HUES6 (cell line): ENCODE data around the gene CHPT1.

Experiments used
- H3K27ac ChIP-seq: 2 replicates; pipeline ENCODE4 v1.7.0; 2013; ENCODE audit warnings: low read depth, mild to moderate bottlenecking, low read length, inconsistent platforms
- H3K27me3 ChIP-seq: 2 replicates; pipeline ENCODE4 v1.6.1; 2013; ENCODE audit warnings: low read length; ENCODE audit not compliant: control insufficient read depth, insufficient read depth
- H3K36me3 ChIP-seq: 2 replicates; pipeline ENCODE4 v1.6.1; 2013; ENCODE audit warnings: low read length; ENCODE audit not compliant: control insufficient read depth, insufficient read depth
- H3K4me1 ChIP-seq: 2 replicates; pipeline ENCODE4 v1.6.1; 2013; ENCODE audit warnings: low read length; ENCODE audit not compliant: control insufficient read depth, insufficient read depth
- H3K4me3 ChIP-seq: 2 replicates; pipeline ENCODE4 v1.5.1; 2013; ENCODE audit warnings: low read depth, low read length
- H3K9ac ChIP-seq: one replicate; pipeline ENCODE4 v1.6.1; 2013; ENCODE audit warnings: mild to moderate bottlenecking, low read length
- H3K9me3 ChIP-seq: 2 replicates; pipeline ENCODE4 v1.6.1; 2013; ENCODE audit warnings: low read depth, low read length; ENCODE audit not compliant: control insufficient read depth, insufficient read depth

Gene CHPT1

DNA sequence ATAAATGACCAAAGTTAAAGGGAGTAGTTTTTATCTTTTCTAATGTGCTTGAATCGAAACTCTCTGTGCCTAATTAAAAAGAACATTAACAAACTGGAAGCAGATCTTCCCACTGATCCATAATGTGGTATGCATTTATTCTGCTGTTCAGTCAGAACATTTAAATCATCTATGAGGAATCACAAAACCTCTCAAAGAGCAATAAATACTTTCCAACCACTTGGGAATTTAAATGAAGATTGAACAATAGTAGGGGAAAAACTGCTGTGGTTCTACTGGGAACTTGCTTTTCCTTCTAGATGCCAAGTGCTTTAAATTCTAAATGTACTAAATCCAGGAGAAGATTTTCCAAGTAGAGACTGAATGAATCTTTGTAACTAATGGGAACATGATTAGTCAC, 12.3 kb upstream of the CHPT1 start:
- no peak overlapping the region for H3K9ac ChIP-seq
- no peak overlapping the region for H3K27ac ChIP-seq
- H3K4me1 ChIP-seq = no peaks in the 10 kb centered on the region
- no peak overlapping the region for H3K4me3 ChIP-seq
- H3K27me3 ChIP-seq = no peaks in the 10 kb centered on the region
- no peaks in the 10 kb centered on the region for H3K9me3 ChIP-seq
- no peaks in the 10 kb centered on the region for H3K36me3 ChIP-seq

DNA sequence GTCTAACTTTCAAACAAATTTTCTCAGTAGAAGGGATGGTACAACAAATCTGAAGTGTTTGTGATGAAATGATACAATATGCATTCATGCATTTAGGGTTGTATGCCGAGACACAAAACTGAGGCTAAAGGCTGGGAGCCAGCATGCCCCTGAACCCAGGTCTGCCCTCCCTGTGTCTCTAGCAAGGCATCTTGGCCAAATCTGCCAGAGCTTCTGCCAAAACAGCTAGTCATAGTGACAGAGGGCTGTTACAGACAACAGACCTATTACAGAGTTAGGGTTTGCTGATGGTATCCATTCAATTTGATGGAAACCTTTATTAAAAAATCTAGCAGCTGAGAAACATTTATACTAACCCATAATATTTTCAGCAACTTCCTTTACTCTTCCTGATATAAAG, 11.3 kb upstream of the CHPT1 start:
- Histone ChIP-seq H3K4me1 (no peaks in the 10 kb centered on the region), H3K27ac (no peak overlapping the region), H3K9ac (no peak overlapping the region), H3K36me3 (no peaks in the 10 kb centered on the region), H3K27me3 (no peaks in the 10 kb centered on the region), H3K4me3 (no peak overlapping the region), H3K9me3 (no peaks in the 10 kb centered on the region)

GRCh38 chr12:101690544-101691098, 6.8 kb upstream of the CHPT1 start:
- Histone ChIP-seq H3K36me3 (no peaks in the 10 kb centered on the region), H3K27ac (no peak overlapping the region), H3K9me3 (no peaks in the 10 kb centered on the region), H3K27me3 (peaks cover 1% of the 10 kb centered on the region), H3K9ac (no peak overlapping the region), H3K4me3 (no peak overlapping the region), H3K4me1 (no peaks in the 10 kb centered on the region)

DNA sequence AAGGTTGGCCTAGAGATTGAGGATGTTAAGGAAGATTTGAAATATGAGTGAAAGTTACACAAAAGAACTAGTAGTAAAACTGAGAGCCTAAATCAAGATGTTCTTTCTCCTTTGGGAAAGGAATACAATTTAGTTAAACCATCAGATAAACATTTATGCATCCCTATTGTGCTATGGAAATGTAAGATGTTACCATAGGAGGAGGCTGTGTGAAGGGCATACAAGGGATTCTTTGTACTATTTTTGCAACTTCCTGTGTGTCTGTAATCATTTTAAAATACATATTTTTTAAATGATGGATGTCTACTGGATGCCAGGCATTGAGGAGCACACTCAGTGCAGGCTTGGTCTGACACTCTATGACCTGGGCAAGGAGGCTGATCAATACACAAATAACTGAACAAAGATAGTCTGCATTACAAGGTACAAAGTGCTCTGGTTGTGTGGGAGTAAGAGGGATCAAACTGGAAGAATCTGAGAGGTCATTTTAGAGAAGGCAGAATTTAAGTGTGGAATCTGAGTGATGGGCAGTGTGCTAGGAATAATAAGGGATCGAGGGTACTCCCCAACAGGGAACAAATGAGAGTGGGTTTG, 5.8 kb upstream of the CHPT1 start:
- Histone ChIP-seq H3K27me3 (peaks cover 11% of the 10 kb centered on the region), H3K36me3 (no peaks in the 10 kb centered on the region), H3K9ac (no peak overlapping the region), H3K4me3 (no peak overlapping the region), H3K4me1 (peaks cover 2% of the 10 kb centered on the region), H3K9me3 (no peaks in the 10 kb centered on the region), H3K27ac (no peak overlapping the region)

DNA sequence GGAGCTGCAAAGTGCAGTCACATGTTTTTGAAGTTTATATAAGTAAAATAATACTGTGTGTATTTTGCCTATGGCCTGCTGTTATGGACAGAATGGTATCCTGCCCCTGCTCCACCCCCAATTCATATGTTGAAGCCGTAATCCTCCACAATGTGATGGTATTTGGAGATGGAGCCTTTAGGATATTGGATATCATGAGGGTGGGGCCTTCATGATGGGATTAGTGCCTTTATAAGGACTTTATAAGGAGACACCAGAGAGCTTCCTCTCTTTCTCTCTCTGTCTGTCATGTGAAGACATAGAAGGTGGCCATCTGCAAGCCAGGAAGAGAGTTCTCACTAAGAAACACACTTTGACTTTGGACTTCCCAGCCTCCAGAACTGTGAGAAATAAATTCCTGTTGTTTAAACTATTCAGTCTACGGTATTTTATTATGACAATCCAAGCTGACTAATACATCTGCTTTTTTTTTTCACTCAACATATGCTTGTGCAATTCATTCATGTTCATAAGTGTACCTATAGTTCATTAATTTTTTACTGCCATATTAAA, 3.1 kb upstream of the CHPT1 start:
- Histone ChIP-seq H3K27ac (no peak overlapping the region), H3K4me3 (no peak overlapping the region), H3K9ac (no peak overlapping the region), H3K36me3 (no peaks in the 10 kb centered on the region), H3K9me3 (no peaks in the 10 kb centered on the region), H3K4me1 (peaks cover 9% of the 10 kb centered on the region), H3K27me3 (peaks cover 17% of the 10 kb centered on the region)

DNA sequence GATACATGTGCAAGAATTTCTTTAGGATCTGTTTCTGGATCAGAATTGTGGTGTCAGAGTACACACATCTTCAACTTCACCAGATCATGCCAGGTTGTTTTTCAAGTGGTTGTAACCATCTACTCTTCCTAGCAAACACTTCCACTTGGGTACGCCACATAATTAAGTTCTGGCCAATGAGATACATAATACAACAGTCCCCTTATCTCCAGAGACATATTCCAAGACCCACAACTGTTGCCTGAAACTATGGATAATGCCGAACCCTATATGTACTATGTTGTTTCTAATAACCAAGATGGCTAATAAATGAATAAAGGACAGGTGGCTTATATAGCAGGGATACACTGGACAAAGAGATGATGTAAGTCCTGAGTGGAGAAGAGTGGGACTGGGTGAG, 2.5 kb upstream of the CHPT1 start:
- no peak overlapping the region for H3K4me3 ChIP-seq
- H3K4me1 ChIP-seq = peaks cover 9% of the 10 kb centered on the region
- H3K27ac ChIP-seq = no peak overlapping the region
- no peaks in the 10 kb centered on the region for H3K36me3 ChIP-seq
- H3K27me3 ChIP-seq = peaks cover 17% of the 10 kb centered on the region
- no peak overlapping the region for H3K9ac ChIP-seq
- H3K9me3 ChIP-seq = no peaks in the 10 kb centered on the region

- no peak overlapping the region for H3K27ac ChIP-seq
These were observed 1.7 kb upstream of the CHPT1 start for GRCh38 chr12:101695706-101696105.

GRCh38 chr12:101696251-101697196, 916 bp upstream of the CHPT1 start:
- peaks cover 9% of the 10 kb centered on the region for H3K4me1 ChIP-seq
- peak overlapping the region; percentile 88 for H3K4me3 ChIP-seq
- H3K27ac ChIP-seq = no peak overlapping the region
- H3K9me3 ChIP-seq = no peaks in the 10 kb centered on the region
- peaks cover 17% of the 10 kb centered on the region for H3K27me3 ChIP-seq
- peak overlapping the region; percentile 65 for H3K9ac ChIP-seq
- H3K36me3 ChIP-seq = no peaks in the 10 kb centered on the region

More at GRCh38 chr12:101695706-101696105, 1.7 kb upstream of the CHPT1 start:
- H3K9me3 ChIP-seq = no peaks in the 10 kb centered on the region
- peaks cover 17% of the 10 kb centered on the region for H3K27me3 ChIP-seq
- H3K4me3 ChIP-seq = no peak overlapping the region
- H3K4me1 ChIP-seq = peaks cover 9% of the 10 kb centered on the region
- H3K9ac ChIP-seq = no peak overlapping the region
- H3K36me3 ChIP-seq = no peaks in the 10 kb centered on the region

DNA sequence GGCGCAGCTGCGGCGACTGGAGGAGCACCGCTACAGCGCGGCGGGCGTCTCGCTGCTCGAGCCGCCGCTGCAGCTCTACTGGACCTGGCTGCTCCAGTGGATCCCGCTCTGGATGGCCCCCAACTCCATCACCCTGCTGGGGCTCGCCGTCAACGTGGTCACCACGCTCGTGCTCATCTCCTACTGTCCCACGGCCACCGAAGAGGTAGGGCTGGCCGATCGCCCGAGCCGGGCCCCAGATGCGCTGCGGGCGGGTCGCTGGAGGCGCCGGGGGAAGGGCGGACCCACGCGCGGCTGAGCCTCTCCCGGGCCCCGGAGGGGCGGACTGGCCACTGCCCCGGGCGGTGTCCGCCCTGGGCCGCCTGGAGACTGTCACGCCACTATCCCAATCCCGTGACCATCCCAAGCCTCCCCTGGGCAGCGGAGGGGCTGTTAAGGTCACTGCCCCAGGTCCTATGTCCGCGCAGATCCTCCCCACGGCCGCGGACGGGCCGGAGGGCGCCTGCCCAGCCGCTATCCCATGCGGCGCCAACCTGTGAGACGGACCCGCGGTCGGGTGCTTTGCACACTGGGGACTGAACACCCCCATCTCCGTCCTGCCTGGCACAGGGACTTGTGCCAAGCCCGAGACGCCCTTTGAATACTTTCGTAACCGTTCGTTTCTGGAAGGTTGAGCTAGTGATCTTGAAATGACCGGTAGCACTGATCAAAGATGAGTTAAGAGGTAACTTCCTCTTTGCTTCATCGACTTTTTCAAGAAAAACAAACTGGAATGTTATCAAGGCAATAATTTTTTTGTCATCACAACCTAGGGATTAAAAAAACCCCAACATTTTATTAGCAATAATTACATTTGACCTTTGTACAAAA, 725 bp downstream of the CHPT1 start:
- peaks cover 17% of the 10 kb centered on the region for H3K27me3 ChIP-seq
- H3K4me3 ChIP-seq = peak overlapping the region; percentile 88
- H3K9ac ChIP-seq = peak overlapping the region; percentile 75
- no peaks in the 10 kb centered on the region for H3K9me3 ChIP-seq
- H3K4me1 ChIP-seq = peaks cover 11% of the 10 kb centered on the region
- H3K27ac ChIP-seq = no peak overlapping the region
- H3K36me3 ChIP-seq = no peaks in the 10 kb centered on the region

DNA sequence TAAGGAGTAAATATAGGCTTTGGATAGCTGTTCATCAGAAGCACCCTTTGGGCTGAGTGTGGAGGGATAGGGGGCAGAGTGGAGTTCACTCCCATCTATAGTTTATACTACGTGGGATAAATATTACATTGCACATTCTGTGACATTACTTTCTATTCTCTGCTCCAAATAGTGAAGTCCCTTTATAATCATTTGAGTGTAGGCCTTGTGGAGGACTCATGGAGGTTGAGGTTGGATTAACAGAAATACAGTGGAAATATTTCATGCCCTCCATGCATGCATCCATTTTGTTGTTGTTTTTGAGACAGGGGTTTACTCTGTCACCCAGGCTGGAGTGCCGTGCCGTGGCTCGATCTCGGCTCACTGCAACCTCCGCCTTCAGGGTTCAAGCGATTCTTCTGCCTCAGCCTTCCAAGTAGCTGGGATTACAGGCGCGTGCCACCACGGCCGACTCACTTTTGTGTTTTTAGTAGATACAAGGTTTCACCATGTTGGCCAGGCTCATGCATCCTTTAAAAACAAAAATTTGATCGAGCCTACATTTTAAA, 1.4 kb downstream of the CHPT1 start:
- no peaks in the 10 kb centered on the region for H3K9me3 ChIP-seq
- peaks cover 17% of the 10 kb centered on the region for H3K27me3 ChIP-seq
- peaks cover 16% of the 10 kb centered on the region for H3K4me1 ChIP-seq
- no peak overlapping the region for H3K27ac ChIP-seq
- H3K9ac ChIP-seq = peak overlapping the region; percentile 75
- peak overlapping the region; percentile 88 for H3K4me3 ChIP-seq
- H3K36me3 ChIP-seq = no peaks in the 10 kb centered on the region
